H1 (cell line): ENCODE measurements around the gene SLC6A7. TPM values are rescaled to one million over a fixed set of nuclear protein-coding genes. Genes with fewer than 3 reads are reported as not detected.
"Not testable (repeated sequence)": the region's sequence is repeated elsewhere in the genome, so short reads cannot be mapped to it uniquely, and the experiment has no call there.

Source experiments
- CTCF ChIA-PET: fragments of 300-600 bp; sonication (Branson Sonifier 250); formaldehyde crosslinking; loops from one replicate; lab custom pipeline; 2021; ENCODE audit not compliant: partially characterized antibody; lab: Charles Lee
- POLR2A ChIA-PET: fragments of 300-600 bp; sonication (Branson Sonifier 250); formaldehyde crosslinking; loops from one replicate; lab custom pipeline; 2021; ENCODE audit warnings: inconsistent platforms; ENCODE audit not compliant: partially characterized antibody; lab: Charles Lee
- DNase-seq, 2 experiments: peaks; one replicate each; pipeline versions ENCODE4 v3.0.0 to v3.0.0-alpha.2; 2010 to 2022; ENCODE audit warnings: low spot score in 2 of 2, low read depth in 1 of 2, mixed read lengths in 1 of 2
- FAIRE-seq: peaks from 2 replicates; lab custom pipeline; 2011; peaks lifted over from hg19 to GRCh38; lab: Jason Lieb, UNC
- H2AFZ ChIP-seq: 2 replicates; pipeline ENCODE4 v1.8.1; 2012; ENCODE audit warnings: low read length, inconsistent platforms
- H2AK5ac ChIP-seq: 2 replicates; pipeline ENCODE4 v1.6.1; 2013; ENCODE audit warnings: low read depth, low read length
- H2BK120ac ChIP-seq: replicated peaks from 2 replicates; pipeline ENCODE3; 2013; ENCODE audit warnings: low read depth, low read length, inconsistent platforms
- H2BK12ac ChIP-seq: 2 replicates; pipeline ENCODE4 v1.6.1; 2013; ENCODE audit warnings: low read depth, low read length
- H2BK15ac ChIP-seq: 2 replicates; pipeline ENCODE4 v1.6.1; 2013; ENCODE audit warnings: low read length
- H2BK20ac ChIP-seq: 2 replicates; pipeline ENCODE4 v1.6.1; 2013; ENCODE audit warnings: low read length
- H2BK5ac ChIP-seq: 2 replicates; pipeline ENCODE4 v1.6.1; 2013; ENCODE audit warnings: low read depth, low read length
- H3K14ac ChIP-seq: 2 replicates; pipeline ENCODE4 v1.6.1; 2013; ENCODE audit warnings: inconsistent platforms; ENCODE audit not compliant: insufficient read length
- H3K18ac ChIP-seq: 2 replicates; pipeline ENCODE4 v1.6.1; 2013; ENCODE audit warnings: low read length; ENCODE audit errors: extremely low read depth
- H3K23ac ChIP-seq: 2 replicates; pipeline ENCODE4 v1.6.1; 2013; ENCODE audit warnings: inconsistent platforms; ENCODE audit not compliant: insufficient read length
- H3K23me2 ChIP-seq: 2 replicates; pipeline ENCODE4 v1.6.1; 2013; ENCODE audit warnings: low read depth, low read length
- H3K27ac ChIP-seq: 2 replicates; pipeline ENCODE4 v1.6.1; 2011; ENCODE audit warnings: low read depth, low read length, inconsistent platforms
- H3K27me3 ChIP-seq, 4 experiments: replicated peaks in 1 of 4; 1 replicate in 1 of 4; 2 replicates in 3 of 4; pipeline versions ENCODE4 v1.6.1 to v1.8.1; 2011 to 2013; ENCODE audit warnings: low read length in 3 of 4, mild to moderate bottlenecking in 3 of 4, inconsistent platforms in 2 of 4, mixed read lengths in 2 of 4, moderate library complexity in 1 of 4; ENCODE audit not compliant: control insufficient read depth in 3 of 4, insufficient read depth in 3 of 4; ENCODE audit errors: extremely low read depth in 1 of 4
- H3K36me3 ChIP-seq, 4 experiments: 2 replicates each; pipeline versions ENCODE4 v1.6.1 to v1.8.1; 2011 to 2013; ENCODE audit warnings: mild to moderate bottlenecking in 4 of 4, low read length in 3 of 4, moderate library complexity in 2 of 4, control low read depth in 1 of 4, inconsistent platforms in 1 of 4; ENCODE audit not compliant: insufficient read depth in 4 of 4, control insufficient read depth in 2 of 4
- H3K4ac ChIP-seq: replicated peaks from 2 replicates; pipeline ENCODE3; 2013; ENCODE audit warnings: low read length, low read depth, mixed read lengths, inconsistent platforms; ENCODE audit not compliant: insufficient read length
- H3K4me1 ChIP-seq, 4 experiments: replicated peaks in 1 of 4; 1 replicate in 1 of 4; 2 replicates in 3 of 4; pipeline versions ENCODE4 v1.6.1 to v1.8.1; 2011 to 2013; ENCODE audit warnings: low read length in 3 of 4, inconsistent platforms in 2 of 4, mixed read lengths in 1 of 4; ENCODE audit not compliant: insufficient read depth in 4 of 4, control insufficient read depth in 3 of 4
- H3K4me2 ChIP-seq, 2 experiments: 2 replicates each; pipeline versions ENCODE4 v1.6.1 to v1.8.1; 2011 to 2013; ENCODE audit warnings: low read depth in 2 of 2, low read length in 2 of 2, control low read depth in 1 of 2, inconsistent platforms in 1 of 2, mild to moderate bottlenecking in 1 of 2; ENCODE audit not compliant: insufficient read depth in 1 of 2
- H3K4me3 ChIP-seq, 4 experiments: fragments of 200-600, 300-600 bp in 1 of 4; sonication (generic), shearing (Covaris generic), sonication (Bioruptor Twin) in 1 of 4; 2 replicates each; pipeline versions ENCODE4 v1.5.1 to v1.8.1; 2011 to 2016; ENCODE audit warnings: low read length in 4 of 4, low read depth in 3 of 4, control low read depth in 2 of 4, inconsistent platforms in 2 of 4, mild to moderate bottlenecking in 2 of 4, mixed read lengths in 1 of 4, moderate library complexity in 1 of 4; ENCODE audit not compliant: insufficient read depth in 2 of 4; ENCODE audit errors: extremely low read depth in 1 of 4
- H3K56ac ChIP-seq: replicated peaks from 2 replicates; pipeline ENCODE3; 2013; ENCODE audit warnings: low read depth, mild to moderate bottlenecking, mixed read lengths, low read length, inconsistent platforms; ENCODE audit not compliant: insufficient read length
- H3K79me1 ChIP-seq: 2 replicates; pipeline ENCODE4 v1.6.1; 2013; ENCODE audit warnings: low read depth, low read length, control low read depth
- H3K79me2 ChIP-seq, 2 experiments: 2 replicates each; pipeline versions ENCODE4 v1.6.1 to v1.8.1; 2012 to 2013; ENCODE audit warnings: low read length in 2 of 2, mild to moderate bottlenecking in 2 of 2, inconsistent platforms in 1 of 2; ENCODE audit not compliant: insufficient read depth in 2 of 2, control insufficient read depth in 1 of 2
- H3K9ac ChIP-seq, 4 experiments: replicated peaks in 1 of 4; 1 replicate in 1 of 4; 2 replicates in 3 of 4; pipeline versions ENCODE4 v1.6.1 to v1.8.1; 2011 to 2013; ENCODE audit warnings: low read depth in 3 of 4, low read length in 3 of 4, control low read depth in 2 of 4, mild to moderate bottlenecking in 2 of 4, moderate library complexity in 2 of 4, inconsistent platforms in 1 of 4; ENCODE audit errors: extremely low read depth in 1 of 4
- H3K9me3 ChIP-seq, 2 experiments: 2 replicates each; pipeline versions ENCODE4 v1.6.1 to v1.8.1; 2012 to 2013; ENCODE audit warnings: mild to moderate bottlenecking in 2 of 2, moderate library complexity in 2 of 2, control low read depth in 1 of 2, inconsistent platforms in 1 of 2, low read depth in 1 of 2, low read length in 1 of 2, mixed read lengths in 1 of 2; ENCODE audit not compliant: insufficient read depth in 2 of 2
- H4K20me1 ChIP-seq, 2 experiments: replicated peaks in 1 of 2; 2 replicates each; pipeline versions ENCODE3 to v1.8.1; 2011 to 2013; ENCODE audit warnings: inconsistent platforms in 2 of 2, low read length in 2 of 2, mild to moderate bottlenecking in 1 of 2; ENCODE audit not compliant: insufficient read depth in 2 of 2, control insufficient read depth in 1 of 2
- H4K5ac ChIP-seq: 2 replicates; pipeline ENCODE4 v1.6.1; 2013; ENCODE audit warnings: low read length, low read depth, mixed read lengths, inconsistent platforms; ENCODE audit not compliant: insufficient read length
- H4K8ac ChIP-seq: 2 replicates; pipeline ENCODE4 v1.8.0; 2013; ENCODE audit warnings: mild to moderate bottlenecking, moderate library complexity, low read length, inconsistent platforms; ENCODE audit not compliant: insufficient read depth; ENCODE audit errors: extremely low read depth
- H4K91ac ChIP-seq: replicated peaks from 2 replicates; pipeline ENCODE3; 2013; ENCODE audit warnings: low read length, mixed read lengths, inconsistent platforms; ENCODE audit not compliant: insufficient read length
- EZH2 ChIP-seq: fragments of 200-600 bp; sonication (generic); IDR thresholded peaks from 2 replicates; pipeline ENCODE4 v1.7.1; 2012; ENCODE audit warnings: low read depth, mild to moderate bottlenecking, moderate library complexity, low read length, inconsistent platforms; ENCODE audit not compliant: severe bottlenecking
- SP4 ChIP-seq: IDR thresholded peaks from 2 replicates; pipeline ENCODE4 v1.6.1; 2012; ENCODE audit warnings: low read length, inconsistent platforms
- WGBS, 2 experiments: shearing (Covaris generic) in 1 of 2; methylation state at CpG; one replicate each; pipeline versions ENCODE4 v1.1.6 to v1.1.7; 2013 to 2015; ENCODE audit warnings: low lambda C conversion rate in 2 of 2, mixed read lengths in 2 of 2, inconsistent platforms in 1 of 2, low coverage in 1 of 2, missing lambda C conversion rate in 1 of 2; ENCODE audit not compliant: insufficient replicate concordance in 2 of 2, insufficient coverage in 1 of 2, insufficient read length in 1 of 2; ENCODE audit errors: extremely low coverage in 1 of 2, missing lambda C conversion rate in 1 of 2; 5-methylcytosine and 5-hydroxymethylcytosine counted together
- polyA plus RNA-seq, 7 experiments: library from polyadenylated mRNA; depleted of rRNA in 3 of 7; stranded (reverse) in 5 of 7; unstranded in 2 of 7; fragments of >200 nt in 5 of 7; fragments of 200-250 nt in 2 of 7; gene quantifications; 1 replicate in 5 of 7; 2 replicates in 1 of 7; 4 replicates in 1 of 7; pipeline versions ENCODE4 v1.2.1 to v1.2.3, GENCODE V29; 2011 to 2013; ENCODE audit warnings: missing spikeins in 2 of 7, mixed read lengths in 2 of 7
- total RNA-seq: library from RNA; stranded (reverse); fragmentation: NEBNext Ultra II Directional; extraction: Animal tissue kit (Norgen Biotek cat#: 25700); gene quantifications from 2 replicates; pipeline ENCODE4 v1.2.1, GENCODE V29; 2021

Gene SLC6A7
- total and polyA plus RNA-seq, 2 of the 8 experiments (the other 6 are each of a cell fraction or from before 2014, with no cell fraction given) = 0.07 to 0.12 TPM

GRCh38 chr5:150230842-150231241 lies 41.0 kb downstream of the SLC6A7 start (continued):
- TF ChIP-seq EZH2 (no peak), SP4 (no peak)

- H4K91ac ChIP-seq, H3K9ac ChIP-seq, H3K9me3 ChIP-seq, H3K27me3 ChIP-seq, H2BK120ac ChIP-seq, H3K23ac ChIP-seq, H3K79me2 ChIP-seq, H4K8ac ChIP-seq, H3K23me2 ChIP-seq, H2BK20ac ChIP-seq, H4K20me1 ChIP-seq, H2BK5ac ChIP-seq, POLR2A ChIA-PET, H3K4ac ChIP-seq, H3K36me3 ChIP-seq, FAIRE-seq, H3K56ac ChIP-seq, H3K4me1 ChIP-seq, H2BK15ac ChIP-seq, H3K4me2 ChIP-seq, DNase-seq, H3K27ac ChIP-seq, H3K18ac ChIP-seq, H2AFZ ChIP-seq, H3K14ac ChIP-seq, H3K4me3 ChIP-seq, H3K79me1 ChIP-seq, H4K5ac ChIP-seq: not testable (repeated sequence)
- CTCF ChIA-PET = interaction anchor here (0.6 to 2.8 kb wide), 9 partner anchors 9 to 74 kb away, joined by 3 to 15 read pairs (median 4); no protein-coding TSS in a partner anchor
- H2AK5ac ChIP-seq = 0 out of 2 replicates have a peak overlapping the region, but pooled peaks have one; percentile 24
- H2BK12ac ChIP-seq = 0 out of 2 replicates have a peak overlapping the region, but pooled peaks have one; percentile 68
- 76% methylated on average over 5 of the region's 5 CpGs; no CpG with 5 or more reads in 1 of the 2 experiments for WGBS, 2 experiments
Measured at GRCh38 chr5:150233706-150234105, 43.8 kb downstream of the SLC6A7 start.
